B cell (primary cell): Measurements from ENCODE around the gene MTHFSD. TPM values are rescaled to one million over a fixed set of nuclear protein-coding genes. Genes with fewer than 3 reads are reported as not detected.

Source experiments
- ATAC-seq: fragments of 200-7000 bp; cut with Tn5 transposase; one replicate; pipeline ENCODE4 v1.10.0; 2021; ENCODE audit warnings: low read depth, mild to moderate bottlenecking, moderate number of reproducible peaks, moderate library complexity
- CTCF ChIA-PET: fragments of 350-600 bp; sonication (Branson Sonifier 250); formaldehyde crosslinking; loops from one replicate; lab custom pipeline; 2021; ENCODE audit warnings: antibody characterized with exemption, inconsistent platforms; lab: Charles Lee
- POLR2A ChIA-PET: fragments of 350-600 bp; sonication (Branson Sonifier 250); formaldehyde crosslinking; loops from one replicate; lab custom pipeline; 2021; ENCODE audit warnings: antibody characterized with exemption; lab: Charles Lee
- DNase-seq: peaks from one replicate; pipeline ENCODE4 v3.0.0; 2013
- H2AFZ ChIP-seq: 2 replicates; pipeline ENCODE4 v1.6.1; 2012; ENCODE audit warnings: mild to moderate bottlenecking, low read depth, low read length; ENCODE audit not compliant: insufficient read depth, poor library complexity, severe bottlenecking
- H3K27ac ChIP-seq, 2 donors: 1 replicate in 1 of 2; 2 replicates in 1 of 2; pipeline ENCODE4 v1.5.1; 2012 to 2013; ENCODE audit warnings: low read length in 2 of 2, mild to moderate bottlenecking in 2 of 2, moderate library complexity in 1 of 2
- H3K27me3 ChIP-seq, 4 experiments: fragments of 200-600 bp in 1 of 4; sonication (generic) in 1 of 4; replicated peaks in 1 of 4; 1 replicate in 2 of 4; 2 replicates in 2 of 4; pipeline versions ENCODE4 v1.6.1 to v1.7.0; 2013 to 2016; ENCODE audit warnings: low read length in 3 of 4, mild to moderate bottlenecking in 2 of 4, mixed read lengths in 1 of 4, moderate library complexity in 1 of 4; ENCODE audit not compliant: insufficient read depth in 4 of 4, control insufficient read depth in 3 of 4; ENCODE audit errors: control extremely low read depth in 1 of 4
- H3K36me3 ChIP-seq, 2 experiments: replicated peaks in 1 of 2; 1 replicate in 1 of 2; 2 replicates in 1 of 2; pipeline versions ENCODE4 v1.6.1 to v1.7.1; 2013; ENCODE audit warnings: low read length in 1 of 2; ENCODE audit not compliant: insufficient read depth in 2 of 2, control insufficient read depth in 1 of 2; ENCODE audit errors: control extremely low read depth in 1 of 2, extremely low read depth in 1 of 2
- H3K4me1 ChIP-seq, 2 donors: fragments of 200-600 bp in 1 of 2; sonication (generic) in 1 of 2; 1 replicate in 1 of 2; 2 replicates in 1 of 2; pipeline versions ENCODE4 v1.5.1 to v1.6.1; 2013 to 2017; ENCODE audit warnings: low read length in 2 of 2; ENCODE audit not compliant: control insufficient read depth in 2 of 2, insufficient read depth in 2 of 2
- H3K4me2 ChIP-seq: replicated peaks from 2 replicates; pipeline ENCODE3; 2012; ENCODE audit warnings: mild to moderate bottlenecking, low read depth, low read length; ENCODE audit not compliant: poor library complexity, severe bottlenecking
- H3K4me3 ChIP-seq, 5 experiments: fragments of 200-600 bp in 1 of 5; sonication (generic) in 1 of 5; 1 replicate in 3 of 5; 2 replicates in 2 of 5; pipeline versions ENCODE4 v1.5.1 to v1.7.0; 2011 to 2016; ENCODE audit warnings: low read length in 4 of 5, mild to moderate bottlenecking in 4 of 5, low read depth in 2 of 5, control low read depth in 1 of 5, moderate library complexity in 1 of 5; ENCODE audit not compliant: insufficient read depth in 1 of 5; ENCODE audit errors: control extremely low read depth in 1 of 5, extremely low read depth in 1 of 5
- H3K79me2 ChIP-seq: fragments of 200-600 bp; sonication (generic); one replicate; pipeline ENCODE4 v1.6.0; 2016; ENCODE audit warnings: low read length; ENCODE audit not compliant: control insufficient read depth, insufficient read depth
- H3K9ac ChIP-seq: fragments of 200-600 bp; sonication (generic); 2 replicates; pipeline ENCODE4 v1.6.1; 2017; ENCODE audit warnings: mild to moderate bottlenecking, low read length, moderate library complexity
- H3K9me3 ChIP-seq, 3 donors: one replicate each; pipeline versions ENCODE4 v1.6.1 to v1.7.1; 2013; ENCODE audit warnings: low read length in 2 of 3; ENCODE audit not compliant: control insufficient read depth in 2 of 3, insufficient read depth in 1 of 3; ENCODE audit errors: control extremely low read depth in 1 of 3
- H4K20me1 ChIP-seq: 2 replicates; pipeline ENCODE4 v1.6.0; 2012; ENCODE audit warnings: mild to moderate bottlenecking, low read length; ENCODE audit not compliant: insufficient read depth, control insufficient read depth, poor library complexity, severe bottlenecking
- H3K27ac Mint-ChIP-seq: one replicate; pipeline ENCODE4 v1.8.0; 2021; ENCODE audit warnings: mixed read lengths
- H3K27me3 Mint-ChIP-seq: one replicate; pipeline ENCODE4 v1.8.0; 2021; ENCODE audit warnings: mixed read lengths
- H3K4me1 Mint-ChIP-seq: one replicate; pipeline ENCODE4 v1.8.0; 2021; ENCODE audit warnings: mixed read lengths
- H3K4me3 Mint-ChIP-seq: one replicate; pipeline ENCODE4 v1.8.0; 2021; ENCODE audit warnings: mixed read lengths
- H3K9me3 Mint-ChIP-seq: one replicate; pipeline ENCODE4 v1.8.0; 2022; ENCODE audit warnings: mixed read lengths; ENCODE audit not compliant: insufficient read depth
- CTCF ChIP-seq: fragments of 200-600 bp; IDR thresholded peaks from one replicate; pipeline ENCODE4 v1.8.0; 2022; ENCODE audit warnings: antibody characterized with exemption, mild to moderate bottlenecking
- EZH2 ChIP-seq: IDR thresholded peaks from 2 replicates; pipeline ENCODE4 v1.6.1; 2012; ENCODE audit warnings: borderline replicate concordance, low read depth, mild to moderate bottlenecking, moderate library complexity, low read length; ENCODE audit not compliant: insufficient read depth, poor library complexity, severe bottlenecking
- WGBS: methylation state at CpG from one replicate; pipeline ENCODE4 v1.1.5; 2013; ENCODE audit warnings: missing lambda C conversion rate; ENCODE audit not compliant: insufficient coverage; 5-methylcytosine and 5-hydroxymethylcytosine counted together
- intact Hi-C: fragments of 100-400 bp; cut with micrococcal nuclease; formaldehyde crosslinking; loops from one replicate; pipeline ENCODE4 v1.10.0; 2022
- polyA plus RNA-seq: library from polyadenylated mRNA; depleted of rRNA; stranded (reverse); fragments of >200 nt; gene quantifications from 2 replicates; pipeline ENCODE4 v1.2.3, GENCODE V29; 2012
- total RNA-seq, 2 donors: library from RNA; stranded (reverse); fragments of 120-200 nt in 1 of 2; gene quantifications; 1 replicate in 1 of 2; 2 replicates in 1 of 2; pipeline versions ENCODE4 v1.2.3 to v1.2.4, GENCODE V29; 2013 to 2022

The MTHFSD gene
- total and polyA plus RNA-seq, 2 donors (not counting 1 experiment from before 2014, with no cell fraction given) = 21.5 to 42.0 TPM

GRCh38 chr16:86545954-86546637 is 8.9 kb downstream of the MTHFSD start:
- H3K9ac ChIP-seq = no peak overlapping the region
- no peaks in the 10 kb centered on the region for H4K20me1 ChIP-seq
- H3K9me3 ChIP-seq = no peaks in the 10 kb centered on the region
- H3K27ac ChIP-seq = no peak overlapping the region
- DNase-seq (no peak), ATAC-seq (no peak)
- no peak for TF ChIP-seq CTCF
- TF ChIP-seq EZH2 = no peak
- H3K27me3 ChIP-seq = no peaks in the 10 kb centered on the region
- Mint-ChIP-seq H3K9me3 (no peaks in the 10 kb centered on the region), H3K27ac (no peak overlapping the region), H3K4me3 (no peak overlapping the region), H3K27me3 (no peaks in the 10 kb centered on the region), H3K4me1 (no peaks in the 10 kb centered on the region)
- H3K79me2 ChIP-seq = peaks cover 8% of the 10 kb centered on the region
- no peak overlapping the region for H3K4me3 ChIP-seq
- H3K36me3 ChIP-seq = peaks cover 0 to 64% of the 10 kb centered on the region in 2 experiments
- no peak overlapping the region for H3K4me2 ChIP-seq
- H3K4me1 ChIP-seq = no peaks in the 10 kb centered on the region
- no peak overlapping the region for H2AFZ ChIP-seq
- CTCF ChIA-PET = no interaction called here
- POLR2A ChIA-PET = no interaction called here
- intact Hi-C loops = no loop called here
- 98% methylated on average over 19 of the region's 19 CpGs for WGBS

GRCh38 chr16:86545481-86545880 is 9.6 kb downstream of the MTHFSD start:
- ATAC-seq (no peak), DNase-seq (no peak)
- WGBS = 81% methylated on average over 12 of the region's 12 CpGs
- H3K4me2 ChIP-seq = no peak overlapping the region
- H3K4me1 ChIP-seq = no peaks in the 10 kb centered on the region
- H3K9me3 ChIP-seq = no peaks in the 10 kb centered on the region
- Mint-ChIP-seq H3K4me3 (no peak overlapping the region), H3K27me3 (no peaks in the 10 kb centered on the region), H3K4me1 (no peaks in the 10 kb centered on the region), H3K27ac (no peak overlapping the region), H3K9me3 (no peaks in the 10 kb centered on the region)
- H3K27me3 ChIP-seq = no peaks in the 10 kb centered on the region
- ChIA-PET CTCF (no interaction called here), POLR2A (no interaction called here)
- no peak for TF ChIP-seq EZH2
- no peak for TF ChIP-seq CTCF
- no peaks in the 10 kb centered on the region for H4K20me1 ChIP-seq
- no peak overlapping the region for H3K27ac ChIP-seq
- peaks cover 0 to 69% of the 10 kb centered on the region in 2 experiments for H3K36me3 ChIP-seq
- H3K79me2 ChIP-seq = peaks cover 8% of the 10 kb centered on the region
- H3K4me3 ChIP-seq = no peak overlapping the region
- no peak overlapping the region for H3K9ac ChIP-seq
- intact Hi-C loops = no loop called here
- H2AFZ ChIP-seq = no peak overlapping the region
